ENCODE results near the gene INTU. TPM values are rescaled to one million over a fixed set of nuclear protein-coding genes. Genes with fewer than 3 reads are reported as not detected.

Gene INTU
- total RNA-seq, 1 experiment from 2014 or later = 10.7 TPM

DNA sequence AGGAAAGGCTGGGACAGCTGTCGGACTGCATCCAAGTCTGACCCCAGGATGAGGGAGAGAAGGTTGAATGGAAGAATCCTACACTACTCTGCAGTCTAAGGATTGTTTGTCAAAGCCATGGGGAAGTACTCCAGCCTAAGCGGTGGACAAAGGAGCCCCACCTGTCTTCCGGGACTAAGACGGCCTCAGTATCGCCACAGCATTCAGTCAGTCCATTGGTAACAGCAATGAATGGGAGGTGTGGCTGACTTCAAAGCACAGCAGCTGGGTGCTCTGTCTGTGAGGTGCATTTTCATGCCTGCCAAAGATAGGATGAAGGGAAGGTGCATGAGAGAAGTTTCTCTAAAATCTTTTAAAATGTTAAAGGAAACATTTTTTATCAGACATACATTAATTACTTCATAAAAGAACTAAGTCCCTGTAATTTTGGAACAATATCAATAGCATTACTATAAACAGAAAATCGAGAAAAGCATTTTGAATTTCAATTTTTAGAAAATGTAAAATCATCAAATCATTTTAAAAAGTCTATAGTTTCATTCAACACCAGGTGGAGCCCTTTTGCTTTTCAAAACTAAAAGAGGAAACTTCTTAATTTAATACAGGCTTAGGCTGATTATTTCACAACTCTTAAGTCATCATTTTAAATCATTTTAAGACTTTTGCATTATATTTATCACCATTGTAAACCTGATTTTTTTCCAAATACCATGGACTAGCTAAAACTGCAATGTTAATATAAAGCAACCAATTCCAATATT lies 27.6 kb upstream of the INTU start:
- DNase-seq = peak; percentile 94
- no peaks in the 10 kb centered on the region for H3K36me3 Mint-ChIP-seq (ENCODE audit: insufficient read depth in 1 of 3, low read depth in 3 of 3)
- peak; percentile 68 for TF ChIP-seq CTCF (conservative IDR thresholded peaks at IDR 0.05)
- Histone ChIP-seq H3K23ac (ENCODE audit: insufficient read length, low read depth, low read length) (no peak overlapping the region), H2BK120ac (ENCODE audit: low read depth, low read length, poor library complexity, severe bottlenecking) (no peak overlapping the region), H2BK12ac (ENCODE audit: insufficient read length, low read depth, low read length) (no peak overlapping the region), H3K27ac (ENCODE audit: insufficient read length, low read depth, low read length) (no peak overlapping the region), H2AFZ (ENCODE audit: low read length) (peak overlapping the region; percentile 59), H2BK5ac (ENCODE audit: insufficient read length, low read length) (no peak overlapping the region), H3K4ac (ENCODE audit: low read depth, low read length) (no peak overlapping the region), H3K18ac (ENCODE audit: insufficient read length, low read depth, low read length) (no peak overlapping the region), H4K8ac (replicated peaks; ENCODE audit: insufficient read length, low read depth, low read length) (no peak overlapping the region), H3K79me2 (ENCODE audit: insufficient read depth, low read length) (no peaks in the 10 kb centered on the region), H3K4me1 (ENCODE audit: insufficient read depth, low read length) (no peaks in the 10 kb centered on the region), H3K9ac (ENCODE audit: extremely low read depth, insufficient read length, low read length) (no peak overlapping the region), H4K91ac (ENCODE audit: insufficient read length, low read depth, low read length) (no peak overlapping the region), H2AK5ac (ENCODE audit: insufficient read length, low read length) (no peak overlapping the region), H2BK20ac (ENCODE audit: low read depth, low read length, poor library complexity, severe bottlenecking) (no peak overlapping the region), H3K14ac (ENCODE audit: insufficient read depth, low read length) (no peak overlapping the region), H3K9me3 (ENCODE audit: control insufficient read depth, low read depth, low read length) (no peaks in the 10 kb centered on the region), H2BK15ac (ENCODE audit: low read depth, low read length) (no peak overlapping the region), H4K5ac (ENCODE audit: insufficient read length, low read depth, low read length) (no peak overlapping the region), H3K79me1 (ENCODE audit: insufficient read depth, low read depth, low read length, poor library complexity, severe bottlenecking) (no peaks in the 10 kb centered on the region), H3K4me2 (ENCODE audit: insufficient read depth, insufficient read length, low read length) (peak overlapping the region; percentile 15), H3K56ac (ENCODE audit: insufficient read length, low read depth, low read length) (no peak overlapping the region), H3K27me3 (ENCODE audit: insufficient read depth, low read length) (no peaks in the 10 kb centered on the region), H3T11ph (ENCODE audit: low read length) (no peak overlapping the region), H4K20me1 (ENCODE audit: control insufficient read depth, insufficient read depth, insufficient read length) (no peaks in the 10 kb centered on the region), H3K23me2 (ENCODE audit: insufficient read length, low read depth, low read length, poor library complexity, severe bottlenecking) (no peaks in the 10 kb centered on the region)
- peaks cover 27 to 34% of the 10 kb centered on the region in 2 experiments for H3K4me1 Mint-ChIP-seq
- H3K9me3 Mint-ChIP-seq = no peaks in the 10 kb centered on the region; a peak in 1 of 5 replicates
- H3K4me3 Mint-ChIP-seq = peak overlapping the region in 1 of 2 experiments; percentile 31; a peak in 1 of 5 replicates
- H3K27ac Mint-ChIP-seq = peak overlapping the region; percentile 69 to 94 (median 76)
- no peaks in the 10 kb centered on the region for H3K27me3 Mint-ChIP-seq (ENCODE audit: low read depth)
- no CpG with 5 or more reads among the region's 6 CpGs for WGBS (ENCODE audit: extremely low coverage, insufficient read length, low lambda C conversion rate)

All from H9 (cell line).